Measurements from ENCODE around the gene APOL4.

APOL4 gene

GRCh38 chr22:36220451-36220921 lies 18.9 kb upstream of the APOL4 start:
- POLR2A ChIA-PET, result no interaction called here
- no peak overlapping the region for H3K4me3 ChIP-seq (ENCODE audit: low read depth, low read length)
- no peak for TF ChIP-seq CTCF (IDR thresholded peaks at IDR 0.05; ENCODE audit: insufficient read depth, low read length, missing control alignments)
- no peak for DNase-seq (ENCODE audit: low read depth, low spot score)
- CTCF ChIA-PET, result interaction anchor here (0.6 to 1.3 kb wide), 6 partner anchors 11 to 266 kb away, joined by 3 read pairs; partner anchors contain the start of gene APOL2

DNA sequence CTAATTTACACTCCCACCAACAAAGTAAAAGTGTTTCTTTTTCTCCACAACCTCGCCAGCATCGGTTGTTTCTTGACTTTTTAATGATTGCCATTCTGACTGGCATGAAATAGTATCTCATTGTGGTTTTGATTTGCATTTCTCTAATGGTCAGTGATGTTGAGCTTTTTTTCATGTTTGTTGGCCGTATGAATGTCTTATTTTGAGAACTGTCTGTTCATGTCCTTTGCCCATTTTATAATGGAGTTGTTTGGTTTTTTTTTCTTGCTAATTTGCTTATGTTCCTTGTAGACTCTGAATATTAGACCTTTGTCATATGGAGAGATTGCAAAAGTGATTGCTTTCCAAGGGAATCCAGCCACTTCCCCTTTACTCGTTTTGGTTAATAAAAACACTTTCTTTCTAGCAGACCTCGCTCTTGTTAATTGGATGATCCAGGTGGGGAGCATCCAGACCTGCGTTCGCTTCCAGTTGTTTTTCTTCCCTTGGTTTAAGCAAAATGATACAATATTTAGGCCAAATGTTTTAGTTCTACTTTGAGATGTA lies 17.1 kb upstream of the APOL4 start:
- CTCF ChIA-PET, result interaction anchor here (1.3 kb wide), 1 partner anchor 10 kb away, joined by 4 read pairs; no protein-coding TSS in a partner anchor
- DNase-seq (ENCODE audit: low read depth, low spot score), result no peak
- H3K4me3 ChIP-seq (ENCODE audit: low read depth, low read length), result no peak overlapping the region
- TF ChIP-seq CTCF (IDR thresholded peaks at IDR 0.05; ENCODE audit: insufficient read depth, low read length, missing control alignments), result no peak
- POLR2A ChIA-PET, result no interaction called here

- POLR2A ChIA-PET, result no interaction called here
- CTCF ChIA-PET, result interaction anchor here (1.1 to 2.5 kb wide), 4 partner anchors 8 to 23 kb away, joined by 3 to 17 read pairs (median 4); partner anchors contain the start of gene APOL2
- TF ChIP-seq CTCF (IDR thresholded peaks at IDR 0.05; ENCODE audit: insufficient read depth, low read length, missing control alignments), result no peak
- no peak overlapping the region for H3K4me3 ChIP-seq (ENCODE audit: low read depth, low read length)
- DNase-seq (ENCODE audit: low read depth, low spot score), result no peak
Measured at GRCh38 chr22:36215981-36216380, 14.4 kb upstream of the APOL4 start.

DNA sequence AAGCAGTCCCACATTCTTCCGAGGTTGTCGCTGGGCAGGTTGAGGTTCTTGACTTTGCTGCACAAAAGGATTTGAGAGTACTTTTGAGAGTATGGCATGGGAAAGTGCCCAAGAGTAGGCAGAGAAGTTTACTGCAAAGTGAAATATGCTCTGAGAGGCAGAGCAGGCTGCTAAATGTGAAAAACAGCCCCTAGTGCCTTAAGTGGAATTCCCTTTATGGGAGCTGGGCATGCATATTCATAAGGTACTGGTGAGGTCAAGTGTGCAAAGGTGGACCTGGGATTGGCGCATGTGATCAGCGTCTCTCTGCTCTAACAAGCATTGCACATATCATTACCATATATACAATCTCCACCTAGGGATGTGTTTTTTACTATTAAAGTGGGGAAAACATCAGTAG lies 12.0 kb upstream of the APOL4 start:
- no peak overlapping the region for H3K4me3 ChIP-seq (ENCODE audit: low read depth, low read length)
- ChIA-PET POLR2A (no interaction called here), CTCF (no interaction called here)
- DNase-seq (ENCODE audit: low read depth, low spot score), result no peak
- TF ChIP-seq CTCF (IDR thresholded peaks at IDR 0.05; ENCODE audit: insufficient read depth, low read length, missing control alignments), result no peak

- POLR2A ChIA-PET, result no interaction called here
- TF ChIP-seq CTCF (IDR thresholded peaks at IDR 0.05; ENCODE audit: insufficient read depth, low read length, missing control alignments), result no peak
- CTCF ChIA-PET, result interaction anchor here (1.5 to 1.9 kb wide), 3 partner anchors 27 to 274 kb away, joined by 4 to 8 read pairs (median 6); partner anchors contain the start of gene APOL2
- DNase-seq (ENCODE audit: low read depth, low spot score), result no peak
- H3K4me3 ChIP-seq (ENCODE audit: low read depth, low read length), result no peak overlapping the region
Measured at GRCh38 chr22:36212901-36213300, 11.3 kb upstream of the APOL4 start.

- DNase-seq (ENCODE audit: low read depth, low spot score), result no peak
- ChIA-PET CTCF (interaction anchor here (0.6 to 1.9 kb wide), 9 partner anchors 10 to 275 kb away, joined by 3 to 8 read pairs (median 4); partner anchors contain the start of gene APOL2), POLR2A (no interaction called here)
- H3K4me3 ChIP-seq (ENCODE audit: low read depth, low read length), result no peak overlapping the region
- no peak for TF ChIP-seq CTCF (IDR thresholded peaks at IDR 0.05; ENCODE audit: insufficient read depth, low read length, missing control alignments)
Measured at GRCh38 chr22:36211237-36211861, 9.7 kb upstream of the APOL4 start.

Data from AG04449 (cell line).